GOT3 (cell line): Measurements from ENCODE around the gene TUBB8B.
"Not testable (repeated sequence)": the region's sequence is repeated elsewhere in the genome, so short reads cannot be mapped to it uniquely, and the experiment has no call there.

Experiments used
- DNase-seq: peaks from one replicate; lab custom pipeline; 2025; ENCODE audit warnings: mixed read lengths; lab: John Stamatoyannopoulos, UW

TUBB8B gene

GRCh38 chr18:49176-49665, at the start of gene TUBB8B:
TUBB8B (minus strand) TSS chr18:49615; CDS start chr18:49557, 58 bp downstream.
- not testable (repeated sequence) for DNase-seq

GRCh38 chr18:97252-97914, 48.0 kb upstream of the TUBB8B start:
- DNase-seq, result not testable (repeated sequence)

- DNase-seq, result not testable (repeated sequence)
Observed at GRCh38 chr18:96767-97131, 47.3 kb upstream of the TUBB8B start.

GRCh38 chr18:96101-96766, 46.8 kb upstream of the TUBB8B start:
- DNase-seq, result not testable (repeated sequence)

- not testable (repeated sequence) for DNase-seq
Observed at GRCh38 chr18:95580-95979, 46.2 kb upstream of the TUBB8B start.

- DNase-seq, result not testable (repeated sequence)
Observed at GRCh38 chr18:93897-94408, 44.5 kb upstream of the TUBB8B start.

GRCh38 chr18:91561-91960, 42.1 kb upstream of the TUBB8B start:
- DNase-seq, result not testable (repeated sequence)

- DNase-seq, result not testable (repeated sequence)
Observed at GRCh38 chr18:90396-91193, 41.2 kb upstream of the TUBB8B start.

- DNase-seq, result not testable (repeated sequence)
Observed at GRCh38 chr18:89124-89523, 39.7 kb upstream of the TUBB8B start.

- DNase-seq, result not testable (repeated sequence)
Observed at GRCh38 chr18:84801-85200, 35.4 kb upstream of the TUBB8B start.

GRCh38 chr18:82626-83209, 33.3 kb upstream of the TUBB8B start:
- not testable (repeated sequence) for DNase-seq

GRCh38 chr18:80881-81280, 31.5 kb upstream of the TUBB8B start:
- not testable (repeated sequence) for DNase-seq

- not testable (repeated sequence) for DNase-seq
Observed at GRCh38 chr18:80202-80601, 30.8 kb upstream of the TUBB8B start.

- DNase-seq, result not testable (repeated sequence)
Observed at GRCh38 chr18:75525-76160, 26.2 kb upstream of the TUBB8B start.

- not testable (repeated sequence) for DNase-seq
Observed at GRCh38 chr18:73181-73777, 23.9 kb upstream of the TUBB8B start.

GRCh38 chr18:67701-68100, 18.3 kb upstream of the TUBB8B start:
- DNase-seq, result not testable (repeated sequence)

- DNase-seq, result not testable (repeated sequence)
Observed at GRCh38 chr18:64279-64678, 14.9 kb upstream of the TUBB8B start.

GRCh38 chr18:63656-64055, 14.2 kb upstream of the TUBB8B start:
- not testable (repeated sequence) for DNase-seq

- not testable (repeated sequence) for DNase-seq
Observed at GRCh38 chr18:54388-54787, 5.0 kb upstream of the TUBB8B start.

GRCh38 chr18:48696-49095, 719 bp downstream of the TUBB8B start:
- DNase-seq, result not testable (repeated sequence)

GRCh38 chr18:13177-13576, 36.2 kb downstream of the TUBB8B start:
- not testable (repeated sequence) for DNase-seq
